Activated CD4-positive, alpha-beta T cell treated with anti-CD3 and anti-CD28 coated beads, Interleukin-2, amount 10 ng/mL, durations not matched to agents 7 days and 5 days (primary cell): ENCODE data around the gene FYN. TPM values are rescaled to one million over a fixed set of nuclear protein-coding genes. Genes with fewer than 3 reads are reported as not detected.

Source experiments
- CTCF ChIA-PET: fragments of 350-600 bp; sonication (Branson Sonifier 250); formaldehyde crosslinking; loops from one replicate; lab custom pipeline; 2021; ENCODE audit warnings: antibody characterized with exemption; lab: Charles Lee
- POLR2A ChIA-PET: fragments of 350-600 bp; sonication (Branson Sonifier 250); formaldehyde crosslinking; loops from one replicate; lab custom pipeline; 2021; ENCODE audit warnings: antibody characterized with exemption; lab: Charles Lee
- DNase-seq: peaks from one replicate; pipeline ENCODE4 v3.0.0-alpha.2; 2020
- H3K27ac Mint-ChIP-seq: one replicate; pipeline ENCODE4 v1.8.0; 2021; ENCODE audit warnings: mild to moderate bottlenecking, moderate library complexity, mixed read lengths
- H3K27me3 Mint-ChIP-seq: one replicate; pipeline ENCODE4 v1.8.0; 2021; ENCODE audit warnings: mixed read lengths
- H3K36me3 Mint-ChIP-seq: one replicate; pipeline ENCODE4 v1.8.0; 2021; ENCODE audit warnings: low read depth, mixed read lengths
- H3K4me1 Mint-ChIP-seq: one replicate; pipeline ENCODE4 v1.8.0; 2021; ENCODE audit warnings: mixed read lengths
- H3K4me3 Mint-ChIP-seq: one replicate; pipeline ENCODE4 v1.8.0; 2021; ENCODE audit warnings: mild to moderate bottlenecking, moderate library complexity, mixed read lengths
- H3K9me3 Mint-ChIP-seq: one replicate; pipeline ENCODE4 v1.8.0; 2021; ENCODE audit warnings: mixed read lengths
- total RNA-seq, 2 experiments: library from RNA; stranded (reverse); gene quantifications; one replicate each; pipeline ENCODE4 v1.2.3, GENCODE V29; 2021

Gene FYN
- total RNA-seq, 2 experiments from 2014 or later = 179 to 225 TPM

GRCh38 chr6:111823831-111824607 is 49.2 kb downstream of the FYN start:
- CTCF ChIA-PET = interaction anchor here (0.7 to 5.2 kb wide), 13 partner anchors 9 to 168 kb away, joined by 3 to 22 read pairs (median 5); no protein-coding TSS in a partner anchor

GRCh38 chr6:111823012-111823411 is 50.2 kb downstream of the FYN start:
- Mint-ChIP-seq H3K27me3 (no peaks in the 10 kb centered on the region), H3K4me3 (no peak overlapping the region), H3K4me1 (peaks cover 69% of the 10 kb centered on the region), H3K9me3 (no peaks in the 10 kb centered on the region), H3K36me3 (peaks cover 34% of the 10 kb centered on the region), H3K27ac (peak overlapping the region; percentile 80)
- CTCF ChIA-PET = interaction anchor here (0.7 to 5.2 kb wide), 9 partner anchors 9 to 169 kb away, joined by 3 to 22 read pairs (median 3); no protein-coding TSS in a partner anchor
- DNase-seq = no peak
- POLR2A ChIA-PET = interaction anchor here (1.4 kb wide), 1 partner anchor 10 kb away, joined by 3 read pairs; no protein-coding TSS in a partner anchor

More at GRCh38 chr6:111823831-111824607, 49.2 kb downstream of the FYN start:
- Mint-ChIP-seq H3K4me3 (peak overlapping the region; percentile 42), H3K27ac (peak overlapping the region; percentile 80), H3K27me3 (no peaks in the 10 kb centered on the region), H3K9me3 (no peaks in the 10 kb centered on the region), H3K36me3 (peaks cover 33% of the 10 kb centered on the region), H3K4me1 (peaks cover 61% of the 10 kb centered on the region)
- POLR2A ChIA-PET = interaction anchor here (1.3 to 1.4 kb wide), 2 partner anchors 9 to 12 kb away, joined by 3 read pairs; no protein-coding TSS in a partner anchor
- no peak for DNase-seq

- H3K9me3 Mint-ChIP-seq = no peaks in the 10 kb centered on the region
- peaks cover 40% of the 10 kb centered on the region for H3K36me3 Mint-ChIP-seq
- H3K27me3 Mint-ChIP-seq = no peaks in the 10 kb centered on the region
- POLR2A ChIA-PET = no interaction called here
- H3K27ac Mint-ChIP-seq = no peak overlapping the region
- peaks cover 54% of the 10 kb centered on the region for H3K4me1 Mint-ChIP-seq
- no peak overlapping the region for H3K4me3 Mint-ChIP-seq
- DNase-seq = no peak
- CTCF ChIA-PET = interaction anchor here (0.9 to 2.1 kb wide), 5 partner anchors 9 to 24 kb away, joined by 3 to 9 read pairs (median 5); no protein-coding TSS in a partner anchor
Observed at GRCh38 chr6:111819458-111819857, 53.8 kb downstream of the FYN start.

GRCh38 chr6:111818539-111819226 is 54.6 kb downstream of the FYN start:
- Mint-ChIP-seq H3K27ac (peak overlapping the region; percentile 15), H3K9me3 (no peaks in the 10 kb centered on the region), H3K4me3 (no peak overlapping the region), H3K36me3 (peaks cover 43% of the 10 kb centered on the region), H3K27me3 (no peaks in the 10 kb centered on the region), H3K4me1 (peaks cover 51% of the 10 kb centered on the region)
- ChIA-PET POLR2A (no interaction called here), CTCF (interaction anchor here (0.6 to 2.6 kb wide), 9 partner anchors 8 to 349 kb away, joined by 3 to 12 read pairs (median 4); no protein-coding TSS in a partner anchor)
- DNase-seq = peak; percentile 31

GRCh38 chr6:111817451-111818120 is 55.7 kb downstream of the FYN start:
- Mint-ChIP-seq H3K36me3 (peaks cover 47% of the 10 kb centered on the region), H3K27me3 (no peaks in the 10 kb centered on the region), H3K4me1 (peaks cover 51% of the 10 kb centered on the region), H3K9me3 (no peaks in the 10 kb centered on the region), H3K27ac (no peak overlapping the region), H3K4me3 (no peak overlapping the region)
- ChIA-PET POLR2A (no interaction called here), CTCF (interaction anchor here (0.6 to 2.6 kb wide), 9 partner anchors 8 to 350 kb away, joined by 3 to 12 read pairs (median 4); no protein-coding TSS in a partner anchor)
- DNase-seq = no peak

- H3K27me3 Mint-ChIP-seq = no peaks in the 10 kb centered on the region
- CTCF ChIA-PET = interaction anchor here (0.7 to 2.3 kb wide), 2 partner anchors 11 to 339 kb away, joined by 3 to 22 read pairs; no protein-coding TSS in a partner anchor
- peaks cover 75% of the 10 kb centered on the region for H3K4me1 Mint-ChIP-seq
- DNase-seq = no peak
- peak overlapping the region; percentile 66 for H3K27ac Mint-ChIP-seq
- H3K9me3 Mint-ChIP-seq = no peaks in the 10 kb centered on the region
- POLR2A ChIA-PET = no interaction called here
- no peak overlapping the region for H3K4me3 Mint-ChIP-seq
- peaks cover 47% of the 10 kb centered on the region for H3K36me3 Mint-ChIP-seq
Observed at GRCh38 chr6:111813677-111814310, 59.5 kb downstream of the FYN start.

- H3K36me3 Mint-ChIP-seq = peaks cover 46% of the 10 kb centered on the region
- H3K27me3 Mint-ChIP-seq = no peaks in the 10 kb centered on the region
- CTCF ChIA-PET = interaction anchor here (0.7 to 2.3 kb wide), 2 partner anchors 12 to 339 kb away, joined by 3 to 22 read pairs; no protein-coding TSS in a partner anchor
- H3K27ac Mint-ChIP-seq = peak overlapping the region; percentile 66
- no peak for DNase-seq
- POLR2A ChIA-PET = no interaction called here
- H3K4me3 Mint-ChIP-seq = no peak overlapping the region
- no peaks in the 10 kb centered on the region for H3K9me3 Mint-ChIP-seq
- peaks cover 75% of the 10 kb centered on the region for H3K4me1 Mint-ChIP-seq
Observed at GRCh38 chr6:111813237-111813636, 60.0 kb downstream of the FYN start.

- peak overlapping the region; percentile 79 for H3K27ac Mint-ChIP-seq
- no peaks in the 10 kb centered on the region for H3K27me3 Mint-ChIP-seq
- no peak overlapping the region for H3K4me3 Mint-ChIP-seq
- peaks cover 42% of the 10 kb centered on the region for H3K36me3 Mint-ChIP-seq
- ChIA-PET CTCF (interaction anchor here (0.7 to 2.2 kb wide), 5 partner anchors 12 to 61 kb away, joined by 3 to 8 read pairs (median 3); partner anchors contain the start of gene FYN), POLR2A (interaction anchor here (0.6 kb wide), 1 partner anchor 12 kb away, joined by 3 read pairs; no protein-coding TSS in a partner anchor)
- DNase-seq = no peak
- peaks cover 74% of the 10 kb centered on the region for H3K4me1 Mint-ChIP-seq
- no peaks in the 10 kb centered on the region for H3K9me3 Mint-ChIP-seq
Observed at GRCh38 chr6:111812060-111813038, 60.9 kb downstream of the FYN start.

GRCh38 chr6:111810294-111811131 is 62.7 kb downstream of the FYN start:
- ChIA-PET POLR2A (no interaction called here), CTCF (interaction anchor here (1.0 to 2.2 kb wide), 3 partner anchors 8 to 16 kb away, joined by 3 to 8 read pairs (median 5); no protein-coding TSS in a partner anchor)
- peak; percentile 38 for DNase-seq
- Mint-ChIP-seq H3K27me3 (no peaks in the 10 kb centered on the region), H3K4me1 (peaks cover 87% of the 10 kb centered on the region), H3K4me3 (peak overlapping the region; percentile 57), H3K9me3 (no peaks in the 10 kb centered on the region), H3K36me3 (peaks cover 39% of the 10 kb centered on the region), H3K27ac (peak overlapping the region; percentile 79)

GRCh38 chr6:111809766-111810165 is 63.5 kb downstream of the FYN start:
- Mint-ChIP-seq H3K27me3 (no peaks in the 10 kb centered on the region), H3K36me3 (peaks cover 39% of the 10 kb centered on the region), H3K9me3 (no peaks in the 10 kb centered on the region), H3K4me3 (no peak overlapping the region), H3K4me1 (peaks cover 92% of the 10 kb centered on the region), H3K27ac (peak overlapping the region; percentile 79)
- DNase-seq = no peak
- ChIA-PET CTCF (interaction anchor here (1.2 kb wide), 1 partner anchor 9 kb away, joined by 3 read pairs; no protein-coding TSS in a partner anchor), POLR2A (interaction anchor here (0.6 kb wide), 1 partner anchor 234 kb away, joined by 6 read pairs; no protein-coding TSS in a partner anchor)
